GM23248 (cell line): ENCODE data around the gene ADAM10. TPM values are rescaled to one million over a fixed set of nuclear protein-coding genes. Genes with fewer than 3 reads are reported as not detected.
A peak's percentile ranks its signal among the peaks of the same experiment; 100 is the strongest.

Experiments
- DNase-seq: peaks from one replicate; pipeline ENCODE4 v3.0.0-alpha.2; 2015
- H2AFZ ChIP-seq: fragments of 200-600 bp; sonication (generic); 2 replicates; pipeline ENCODE4 v1.6.1; 2016; ENCODE audit warnings: antibody characterized with exemption
- H3F3A ChIP-seq: fragments of 200-600 bp; sonication (generic); 2 replicates; pipeline ENCODE4 v1.6.1; 2016; ENCODE audit warnings: mild to moderate bottlenecking, antibody characterized with exemption, mixed run types; ENCODE audit not compliant: insufficient read depth
- H3K27ac ChIP-seq: fragments of 200-600 bp; sonication (generic); 2 replicates; pipeline ENCODE4 v1.5.1; 2016; ENCODE audit warnings: mild to moderate bottlenecking
- H3K27me3 ChIP-seq: fragments of 200-600 bp; sonication (generic); replicated peaks from 2 replicates; pipeline ENCODE4 v1.6.1; 2016; ENCODE audit warnings: mild to moderate bottlenecking; ENCODE audit not compliant: insufficient read depth
- H3K36me3 ChIP-seq: fragments of 200-600 bp; sonication (generic); 2 replicates; pipeline ENCODE4 v1.6.1; 2016; ENCODE audit warnings: low read depth, mild to moderate bottlenecking
- H3K4me1 ChIP-seq: fragments of 200-600 bp; sonication (generic); 2 replicates; pipeline ENCODE4 v1.6.1; 2016; ENCODE audit warnings: mild to moderate bottlenecking; ENCODE audit not compliant: insufficient read depth
- H3K4me2 ChIP-seq: fragments of 200-600 bp; sonication (generic); one replicate; pipeline ENCODE4 v1.6.1; 2016; ENCODE audit warnings: mild to moderate bottlenecking; ENCODE audit not compliant: unreplicated experiment
- H3K4me3 ChIP-seq: fragments of 200-600 bp; sonication (generic); 2 replicates; pipeline ENCODE4 v1.5.1; 2016; ENCODE audit warnings: mild to moderate bottlenecking
- H3K79me2 ChIP-seq: fragments of 200-600 bp; sonication (generic); 2 replicates; pipeline ENCODE4 v1.6.1; 2016; ENCODE audit warnings: mild to moderate bottlenecking; ENCODE audit not compliant: insufficient read depth
- H3K9ac ChIP-seq: fragments of 200-600 bp; sonication (generic); 2 replicates; pipeline ENCODE4 v1.6.1; 2016; ENCODE audit warnings: mild to moderate bottlenecking
- H3K9me2 ChIP-seq: fragments of 200-600 bp; sonication (generic); 2 replicates; pipeline ENCODE4 v1.6.1; 2016; ENCODE audit warnings: mixed run types, mild to moderate bottlenecking, moderate library complexity; ENCODE audit not compliant: insufficient read depth
- H3K9me3 ChIP-seq: fragments of 200-600 bp; sonication (generic); one replicate; pipeline ENCODE4 v1.6.1; 2017; ENCODE audit warnings: low read depth
- H4K20me1 ChIP-seq: fragments of 200-600 bp; sonication (generic); 2 replicates; pipeline ENCODE4 v1.6.0; 2016; ENCODE audit not compliant: insufficient read depth
- EZH2 ChIP-seq: fragments of 200-600 bp; sonication (generic); IDR thresholded peaks from 2 replicates; pipeline ENCODE4 v1.6.1; 2018; ENCODE audit warnings: antibody characterized with exemption, mild to moderate bottlenecking; ENCODE audit not compliant: insufficient read depth, poor library complexity, severe bottlenecking
- EZH2phosphoT487 ChIP-seq: fragments of 200-600 bp; sonication (generic); IDR thresholded peaks from 2 replicates; pipeline ENCODE4 v1.6.1; 2018; ENCODE audit warnings: antibody characterized with exemption, moderate library complexity, mild to moderate bottlenecking, low read depth; ENCODE audit not compliant: insufficient read depth
- WGBS, 2 experiments: methylation state at CpG; one replicate each; pipeline ENCODE4 v1.1.6; 2015 to 2017; ENCODE audit warnings: low lambda C conversion rate in 2 of 2, low coverage in 1 of 2; ENCODE audit errors: missing lambda C conversion rate in 2 of 2; 5-methylcytosine and 5-hydroxymethylcytosine counted together
- in situ Hi-C: fragments of 300-500 bp; cut with MboI; formaldehyde crosslinking; loops from 2 replicates; pipeline ENCODE4 v1.15.0; 2020
- polyA plus RNA-seq: library from polyadenylated mRNA; unstranded; fragments of >200 nt; fragmentation: Nextera tagmentation; extraction: Ambion mirVana; gene quantifications from 2 replicates; pipeline ENCODE4 v1.2.1, GENCODE V29; 2016
- total RNA-seq: library from RNA; depleted of rRNA; stranded (reverse); fragments of >200 nt; shearing (Covaris generic); gene quantifications from 2 replicates; pipeline ENCODE4 v1.2.3, GENCODE V29; 2014

Gene ADAM10
- total and polyA plus RNA-seq, 2 experiments from 2014 or later, result 171 to 190 TPM

GRCh38 chr15:58734859-58735258 is 14.6 kb downstream of the ADAM10 start:
- Histone ChIP-seq H3K36me3 (no peaks in the 10 kb centered on the region), H3K27me3 (no peaks in the 10 kb centered on the region), H3K4me1 (peaks cover 41% of the 10 kb centered on the region), H3K9ac (no peak overlapping the region), H4K20me1 (peaks cover 7% of the 10 kb centered on the region), H2AFZ (no peak overlapping the region), H3K4me3 (no peak overlapping the region), H3K4me2 (no peak overlapping the region), H3K79me2 (peaks cover 99% of the 10 kb centered on the region), H3K9me2 (no peaks in the 10 kb centered on the region), H3K27ac (no peak overlapping the region), H3F3A (peaks cover 33% of the 10 kb centered on the region), H3K9me3 (no peaks in the 10 kb centered on the region)
- DNase-seq, result no peak
- in situ Hi-C loops, result no loop called here
- TF ChIP-seq EZH2 (no peak), EZH2phosphoT487 (no peak)
- 81 to 85% methylated on average over 2 of the region's 2 CpGs for WGBS, 2 experiments

GRCh38 chr15:58732625-58733363 is 16.7 kb downstream of the ADAM10 start:
- H3K27me3 ChIP-seq, result no peaks in the 10 kb centered on the region
- peaks cover 30% of the 10 kb centered on the region for H3K4me1 ChIP-seq
- 75 to 80% methylated on average over 4 of the region's 4 CpGs for WGBS, 2 experiments
- H3K79me2 ChIP-seq, result peaks cover 99% of the 10 kb centered on the region
- peaks cover 28% of the 10 kb centered on the region for H3F3A ChIP-seq
- in situ Hi-C loops, result no loop called here
- no peak overlapping the region for H3K4me3 ChIP-seq
- H3K4me2 ChIP-seq, result peak overlapping the region; percentile 52
- H3K9ac ChIP-seq, result peak overlapping the region; percentile 69
- H3K9me3 ChIP-seq, result no peaks in the 10 kb centered on the region
- H4K20me1 ChIP-seq, result peaks cover 7% of the 10 kb centered on the region
- TF ChIP-seq EZH2phosphoT487, result no peak
- no peak for TF ChIP-seq EZH2
- DNase-seq, result no peak
- H3K36me3 ChIP-seq, result no peaks in the 10 kb centered on the region
- H3K27ac ChIP-seq, result peak overlapping the region; percentile 94
- H2AFZ ChIP-seq, result no peak overlapping the region
- H3K9me2 ChIP-seq, result no peaks in the 10 kb centered on the region

GRCh38 chr15:58731756-58732535 is 17.6 kb downstream of the ADAM10 start:
- H3K4me3 ChIP-seq, result peak overlapping the region; percentile 28; the same call in 1 of the 2 replicates
- 40 to 42% methylated on average over 5 of the region's 5 CpGs for WGBS, 2 experiments
- peak overlapping the region; percentile 18; the same call in 1 of the 2 replicates for H2AFZ ChIP-seq
- peaks cover 99% of the 10 kb centered on the region for H3K79me2 ChIP-seq
- H3K4me1 ChIP-seq, result peaks cover 23% of the 10 kb centered on the region
- TF ChIP-seq EZH2 (no peak), EZH2phosphoT487 (no peak)
- H3F3A ChIP-seq, result peaks cover 28% of the 10 kb centered on the region
- H3K9me2 ChIP-seq, result no peaks in the 10 kb centered on the region
- peak overlapping the region; percentile 94 for H3K27ac ChIP-seq
- H3K9me3 ChIP-seq, result no peaks in the 10 kb centered on the region
- no peaks in the 10 kb centered on the region for H3K27me3 ChIP-seq
- peak overlapping the region; percentile 69 for H3K9ac ChIP-seq
- H4K20me1 ChIP-seq, result peaks cover 7% of the 10 kb centered on the region
- no peaks in the 10 kb centered on the region for H3K36me3 ChIP-seq
- in situ Hi-C loops, result no loop called here
- H3K4me2 ChIP-seq, result peak overlapping the region; percentile 52
- peak; percentile 91 for DNase-seq

- H3K9ac ChIP-seq, result no peak overlapping the region
- peaks cover 99% of the 10 kb centered on the region for H3K79me2 ChIP-seq
- H2AFZ ChIP-seq, result no peak overlapping the region
- H4K20me1 ChIP-seq, result 0 out of 2 replicates have a peak, but pooled peaks cover 3% of the 10 kb centered on the region
- H3K27me3 ChIP-seq, result no peaks in the 10 kb centered on the region
- peaks cover 11% of the 10 kb centered on the region for H3F3A ChIP-seq
- peaks cover 33% of the 10 kb centered on the region for H3K4me1 ChIP-seq
- H3K27ac ChIP-seq, result no peak overlapping the region
- no peaks in the 10 kb centered on the region for H3K9me3 ChIP-seq
- H3K36me3 ChIP-seq, result no peaks in the 10 kb centered on the region
- H3K9me2 ChIP-seq, result no peaks in the 10 kb centered on the region
- no peak overlapping the region for H3K4me2 ChIP-seq
- no peak overlapping the region for H3K4me3 ChIP-seq
- in situ Hi-C loops, result no loop called here
- no peak for DNase-seq
- 95 to 100% methylated on average over 2 to 12 of the region's 12 CpGs for WGBS, 2 experiments
- TF ChIP-seq EZH2, result no peak
- no peak for TF ChIP-seq EZH2phosphoT487
Observed at GRCh38 chr15:58726867-58727266, 22.6 kb downstream of the ADAM10 start.
